Endothelial cell of umbilical vein (primary cell): ENCODE measurements around the gene RASAL2. TPM values are rescaled to one million over a fixed set of nuclear protein-coding genes. Genes with fewer than 3 reads are reported as not detected.
A peak's percentile ranks its signal among the peaks of the same experiment; 100 is the strongest.

Experiments used
- BruUV-seq: library from RNA; stranded (reverse); fragments of 400-500 nt; replicated peaks from 2 replicates; lab custom pipeline; 2021; lab: Mats Ljungman, UMichigan
- CTCF ChIA-PET: fragments of 300-600, 350-600 bp; sonication (Branson Sonifier 250); formaldehyde crosslinking; loops from one replicate; lab custom pipeline; 2021; ENCODE audit warnings: antibody characterized with exemption, inconsistent platforms; lab: Charles Lee
- POLR2A ChIA-PET: fragments of 300-600, 350-600 bp; sonication (Branson Sonifier 250); formaldehyde crosslinking; loops from one replicate; lab custom pipeline; 2021; ENCODE audit warnings: antibody characterized with exemption, inconsistent platforms; lab: Charles Lee
- DNase-seq: peaks from one replicate; pipeline ENCODE4 v3.0.0-alpha.2; 2011; ENCODE audit warnings: low read depth, low spot score
- FAIRE-seq: peaks from 2 replicates; lab custom pipeline; 2011; peaks lifted over from hg19 to GRCh38; lab: Jason Lieb, UNC
- H2AFZ ChIP-seq: 2 replicates; pipeline ENCODE4 v1.6.0; 2012; ENCODE audit warnings: low read depth, low read length, control low read depth, inconsistent platforms
- H3K27ac ChIP-seq: 2 replicates; pipeline ENCODE4 v1.5.1; 2011; ENCODE audit warnings: low read depth, mild to moderate bottlenecking, control low read depth, low read length, moderate library complexity; ENCODE audit not compliant: insufficient read depth
- H3K27me3 ChIP-seq, 2 experiments: 2 replicates each; pipeline versions ENCODE4 v1.6.0 to v1.6.1; 2011; ENCODE audit warnings: low read length in 2 of 2, mixed read lengths in 1 of 2; ENCODE audit not compliant: control insufficient read depth in 2 of 2, insufficient read depth in 2 of 2
- H3K36me3 ChIP-seq, 2 experiments: 2 replicates in 1 of 2; 3 replicates in 1 of 2; pipeline ENCODE4 v1.5.1; 2011; ENCODE audit warnings: low read length in 2 of 2, mild to moderate bottlenecking in 1 of 2, moderate library complexity in 1 of 2; ENCODE audit not compliant: control insufficient read depth in 2 of 2, insufficient read depth in 2 of 2; ENCODE audit errors: extremely low read depth in 1 of 2
- H3K4me1 ChIP-seq: 3 replicates; pipeline ENCODE4 v1.5.1; 2011; ENCODE audit warnings: mild to moderate bottlenecking, low read length; ENCODE audit not compliant: control insufficient read depth, insufficient read depth; ENCODE audit errors: extremely low read depth
- H3K4me2 ChIP-seq: 2 replicates; pipeline ENCODE4 v1.6.1; 2011; ENCODE audit warnings: low read length, control low read depth, mixed read lengths; ENCODE audit not compliant: insufficient read depth
- H3K4me3 ChIP-seq, 3 experiments: fragments of 200-600 bp in 1 of 3; sonication (generic), shearing (Covaris generic) in 1 of 3; replicated peaks in 1 of 3; 2 replicates each; pipeline ENCODE4 v1.5.1; 2011 to 2016; ENCODE audit warnings: control low read depth in 3 of 3, low read length in 3 of 3, mild to moderate bottlenecking in 2 of 3, inconsistent platforms in 1 of 3, low read depth in 1 of 3, moderate library complexity in 1 of 3; ENCODE audit not compliant: insufficient read depth in 1 of 3
- H3K79me2 ChIP-seq: 2 replicates; pipeline ENCODE4 v1.6.0; 2012; ENCODE audit warnings: low read length, inconsistent platforms; ENCODE audit not compliant: control insufficient read depth, insufficient read depth
- H3K9ac ChIP-seq: replicated peaks from 2 replicates; pipeline ENCODE3; 2011; ENCODE audit warnings: low read length, control low read depth; ENCODE audit not compliant: insufficient read depth; ENCODE audit errors: extremely low read depth
- H3K9me1 ChIP-seq: replicated peaks from 3 replicates; pipeline ENCODE4 v1.6.0; 2011; ENCODE audit warnings: mild to moderate bottlenecking, low read length; ENCODE audit not compliant: control insufficient read depth, insufficient read depth; ENCODE audit errors: extremely low read depth
- H3K9me3 ChIP-seq: replicated peaks from 2 replicates; pipeline ENCODE4 v1.5.1; 2012; ENCODE audit warnings: low read length, inconsistent platforms; ENCODE audit not compliant: control insufficient read depth, insufficient read depth
- H4K20me1 ChIP-seq: replicated peaks from 2 replicates; pipeline ENCODE3; 2011; ENCODE audit warnings: mild to moderate bottlenecking, low read length; ENCODE audit not compliant: control insufficient read depth, insufficient read depth; ENCODE audit errors: extremely low read depth
- CTCF ChIP-seq, 2 donors: IDR thresholded peaks; 1 replicate in 1 of 2; 2 replicates in 1 of 2; pipeline ENCODE4 v1.5.1; 2011; ENCODE audit warnings: low read length in 2 of 2, mild to moderate bottlenecking in 2 of 2, moderate library complexity in 2 of 2, control low read depth in 1 of 2, inconsistent platforms in 1 of 2, low read depth in 1 of 2; ENCODE audit not compliant: insufficient read depth in 1 of 2; ENCODE audit errors: extremely low read depth in 1 of 2
- EZH2 ChIP-seq: IDR thresholded peaks from 2 replicates; pipeline ENCODE4 v1.6.1; 2012; ENCODE audit warnings: borderline replicate concordance, low read depth, mild to moderate bottlenecking, moderate library complexity, low read length, inconsistent platforms; ENCODE audit not compliant: severe bottlenecking
- FOS ChIP-seq: IDR thresholded peaks from 2 replicates; pipeline ENCODE4 v1.6.1; 2011; ENCODE audit warnings: mild to moderate bottlenecking, low read length, moderate library complexity, borderline replicate concordance; ENCODE audit not compliant: insufficient read depth
- GATA2 ChIP-seq: IDR thresholded peaks from 2 replicates; pipeline ENCODE4 v1.7.0; 2011; ENCODE audit warnings: low read depth, mild to moderate bottlenecking, moderate library complexity, mixed read lengths, low read length; ENCODE audit not compliant: insufficient read length, insufficient read depth
- JUN ChIP-seq: IDR thresholded peaks from 2 replicates; pipeline ENCODE4 v1.6.1; 2011; ENCODE audit warnings: borderline replicate concordance, low read depth; ENCODE audit not compliant: insufficient read length, insufficient read depth
- MAX ChIP-seq: IDR thresholded peaks from 2 replicates; pipeline ENCODE4 v1.6.1; 2011; ENCODE audit not compliant: insufficient read depth, insufficient read length
- MYC ChIP-seq: IDR thresholded peaks from one replicate; pipeline ENCODE4 v1.6.1; 2011; ENCODE audit warnings: mild to moderate bottlenecking, low read depth, low read length
- POLR2A ChIP-seq: IDR thresholded peaks from 2 replicates; pipeline ENCODE4 v1.6.1; 2012; ENCODE audit warnings: low read depth, mild to moderate bottlenecking, control low read depth, low read length
- POLR2AphosphoS5 ChIP-seq: IDR thresholded peaks from 2 replicates; pipeline ENCODE4 v1.6.1; 2012; ENCODE audit warnings: low read depth, mild to moderate bottlenecking, control low read depth, low read length, moderate library complexity; ENCODE audit not compliant: insufficient read depth
- dilution Hi-C: fragments of 300-500 bp; cut with MboI; formaldehyde crosslinking; loops from one replicate; pipeline ENCODE4 v1.15.0; 2019; ENCODE audit warnings: low sequenced_read_pairs; ENCODE audit not compliant: extremely low pct_ligation_motif_present
- intact Hi-C: fragments of 100-400 bp; cut with micrococcal nuclease; formaldehyde crosslinking; loops from one replicate; pipeline ENCODE4 v1.10.0; 2022
- polyA plus RNA-seq, 4 experiments: library from polyadenylated mRNA; depleted of rRNA in 3 of 4; stranded (reverse) in 3 of 4; unstranded in 1 of 4; fragments of >200 nt; gene quantifications; 2 replicates each; pipeline versions ENCODE4 v1.2.1 to v1.2.3, GENCODE V29; 2011 to 2012; ENCODE audit warnings: missing spikeins in 1 of 4
- total RNA-seq: library from RNA; stranded (reverse); gene quantifications from 2 replicates; pipeline ENCODE4 v1.2.3, GENCODE V29; 2021

RASAL2 gene
- total and polyA plus RNA-seq, 2 donors (not counting 3 experiments of a cell fraction or from before 2014, with no cell fraction given): 12.5 to 15.5 TPM

- intact Hi-C loops: no loop called here
Observed at GRCh38 chr1:178098262-178098661, 4.4 kb downstream of the RASAL2 start.

More at GRCh38 chr1:178098262-178098661, 4.4 kb downstream of the RASAL2 start:
- dilution Hi-C loops: no loop called here
- Histone ChIP-seq H2AFZ (no peak overlapping the region), H3K79me2 (peaks cover 45% of the 10 kb centered on the region), H3K9me1 (no peaks in the 10 kb centered on the region), H3K36me3 (no peaks in the 10 kb centered on the region), H3K27ac (no peak overlapping the region), H3K4me3 (no peak overlapping the region), H3K27me3 (no peaks in the 10 kb centered on the region), H3K9me3 (no peaks in the 10 kb centered on the region), H3K4me2 (peak overlapping the region; percentile 31), H4K20me1 (peaks cover 2% of the 10 kb centered on the region), H3K9ac (no peak overlapping the region), H3K4me1 (peaks cover 16% of the 10 kb centered on the region)
- POLR2A ChIA-PET: no interaction called here
- TF ChIP-seq GATA2 (no peak), JUN (no peak), FOS (no peak), EZH2 (no peak), POLR2A (no peak), MAX (no peak), POLR2AphosphoS5 (no peak), MYC (no peak), CTCF (IDR thresholded peaks at IDR 0.05; ENCODE audit: extremely low read depth in 1 of 2, insufficient read depth in 1 of 2, low read depth in 1 of 2, low read length in 2 of 2) (no peak)
- BruUV-seq: no TSS peak
- CTCF ChIA-PET: interaction anchor here (0.8 to 1.6 kb wide), 6 partner anchors 8 to 184 kb away, joined by 3 to 8 read pairs (median 3); no protein-coding TSS in a partner anchor
- peak; percentile 15 for DNase-seq
- no peak for FAIRE-seq
